Right lobe of liver (tissue), 4 donors: ENCODE results near the gene SH3GL3.

ENCODE experiments used
- CTCF ChIP-seq, 4 donors: fragments of 200-600 bp in 3 of 4; fragments of 450-650 bp in 1 of 4; IDR thresholded peaks; one replicate each; pipeline versions ENCODE4 v1.5.1 to v1.8.0; 2016 to 2022; ENCODE audit warnings: antibody characterized with exemption in 4 of 4, mild to moderate bottlenecking in 2 of 4
- POLR2A ChIP-seq: fragments of 450-650 bp; IDR thresholded peaks from one replicate; pipeline ENCODE4 v1.6.1; 2017; ENCODE audit warnings: antibody characterized with exemption, mild to moderate bottlenecking
- donor health status: DM: no; HTN: no; CAD: no.
- donor health status: DM: no; HTN: no; CAD: no.
- donor health status: DM: no; HTN: yes; CAD: no.

- TF ChIP-seq CTCF (IDR thresholded peaks at IDR 0.05) (no peak), POLR2A (no peak)
Measured at GRCh38 chr15:83533410-83533962, 86.3 kb downstream of the SH3GL3 start.
